Left ventricle myocardium inferior (tissue), 1 donor: Measurements from ENCODE around the gene KRTAP1-3. TPM values are rescaled to one million over a fixed set of nuclear protein-coding genes. Genes with fewer than 3 reads are reported as not detected.

ENCODE experiments used
- DNase-seq: peaks from one replicate; pipeline ENCODE4 v3.0.0-alpha.2; 2020
- H3K27ac ChIP-seq: fragments of 200-600 bp; replicated peaks from 2 replicates; pipeline ENCODE4 v1.8.0; 2021
- H3K27me3 ChIP-seq: fragments of 200-600 bp; 2 replicates; pipeline ENCODE4 v1.8.0; 2021; ENCODE audit warnings: low read depth
- H3K36me3 ChIP-seq: fragments of 200-600 bp; 2 replicates; pipeline ENCODE4 v1.8.0; 2021
- H3K4me1 ChIP-seq: fragments of 200-600 bp; 2 replicates; pipeline ENCODE4 v1.8.0; 2021
- H3K4me3 ChIP-seq: fragments of 200-600 bp; 2 replicates; pipeline ENCODE4 v1.8.0; 2021; ENCODE audit warnings: mild to moderate bottlenecking, moderate library complexity
- H3K9me3 ChIP-seq: fragments of 200-600 bp; replicated peaks from 2 replicates; pipeline ENCODE4 v1.8.0; 2021
- intact Hi-C: fragments of 100-400 bp; cut with micrococcal nuclease; formaldehyde crosslinking; loops from one replicate; pipeline ENCODE4 v1.11.0; 2022
- total RNA-seq: library from RNA; stranded (reverse); fragmentation: NEBNext Ultra II Directional; extraction: Animal tissue kit (Norgen Biotek cat#: 25700); gene quantifications from one replicate; pipeline ENCODE4 v1.2.1, GENCODE V29; 2021
- TF ChIP-seq, protein P1 (sequence below): fragments of 200-600 bp; IDR thresholded peaks from 2 replicates; pipeline ENCODE4 v1.8.0; 2021; ENCODE audit warnings: antibody characterized with exemption, mild to moderate bottlenecking, borderline replicate concordance
- donor health status: DM: no; HTN: yes; CAD: no; lungs with severe emphysema.

The KRTAP1-3 gene
- total RNA-seq, 1 donor from 2014 or later, result not detected

DNA sequence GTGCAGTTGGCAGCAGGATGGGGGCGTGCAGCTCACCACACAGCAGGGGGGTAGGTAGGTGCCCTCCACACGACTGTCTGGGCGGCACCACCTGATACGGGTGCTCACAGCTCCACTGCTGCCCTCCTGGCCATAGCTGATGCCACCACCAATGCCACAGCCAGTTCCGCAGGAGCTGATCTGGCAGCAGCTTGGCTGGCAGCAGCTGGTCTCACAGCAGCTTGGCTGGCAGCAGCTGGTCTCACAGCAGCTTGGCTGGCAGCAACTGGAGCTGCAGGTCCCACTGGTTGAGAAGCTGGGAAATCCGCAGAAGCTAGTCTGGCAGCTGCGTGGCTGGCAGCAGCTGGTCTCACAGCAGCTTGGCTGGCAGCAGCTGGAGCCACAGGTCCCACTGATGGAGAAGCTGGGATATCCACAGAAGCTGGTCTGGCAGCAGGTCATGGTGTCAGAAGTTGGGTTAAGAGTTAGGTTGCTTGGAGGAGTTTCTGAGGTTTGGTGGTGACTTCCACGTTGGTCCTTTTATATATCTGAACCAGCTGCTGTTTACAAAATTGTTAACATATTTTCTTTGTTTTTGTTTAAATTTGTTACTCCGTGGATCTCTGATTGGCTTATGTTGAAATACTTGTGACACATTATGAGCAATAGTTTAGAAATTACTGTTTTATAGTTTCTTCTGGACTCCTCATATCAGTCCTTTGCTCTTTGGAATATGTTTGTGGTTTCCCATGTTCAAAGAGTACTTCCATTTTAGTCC lies 7.8 kb downstream of the KRTAP1-3 start, which contains the start of gene KRTAP1-5:
Gene KRTAP1-5 (minus strand): TSS at position 494 of the 757 bp plus-strand sequence. CDS start 53 bp downstream, at position 441.
- Histone ChIP-seq H3K36me3 (no peaks in the 10 kb centered on the region), H3K27ac (no peak within 1 kb of the TSS), H3K27me3 (peaks cover 63% of the 10 kb centered on the region), H3K4me1 (no peaks in the 10 kb centered on the region), H3K4me3 (no peak within 1 kb of the TSS), H3K9me3 (no peaks in the 10 kb centered on the region)
- TF ChIP-seq, protein P1, sequence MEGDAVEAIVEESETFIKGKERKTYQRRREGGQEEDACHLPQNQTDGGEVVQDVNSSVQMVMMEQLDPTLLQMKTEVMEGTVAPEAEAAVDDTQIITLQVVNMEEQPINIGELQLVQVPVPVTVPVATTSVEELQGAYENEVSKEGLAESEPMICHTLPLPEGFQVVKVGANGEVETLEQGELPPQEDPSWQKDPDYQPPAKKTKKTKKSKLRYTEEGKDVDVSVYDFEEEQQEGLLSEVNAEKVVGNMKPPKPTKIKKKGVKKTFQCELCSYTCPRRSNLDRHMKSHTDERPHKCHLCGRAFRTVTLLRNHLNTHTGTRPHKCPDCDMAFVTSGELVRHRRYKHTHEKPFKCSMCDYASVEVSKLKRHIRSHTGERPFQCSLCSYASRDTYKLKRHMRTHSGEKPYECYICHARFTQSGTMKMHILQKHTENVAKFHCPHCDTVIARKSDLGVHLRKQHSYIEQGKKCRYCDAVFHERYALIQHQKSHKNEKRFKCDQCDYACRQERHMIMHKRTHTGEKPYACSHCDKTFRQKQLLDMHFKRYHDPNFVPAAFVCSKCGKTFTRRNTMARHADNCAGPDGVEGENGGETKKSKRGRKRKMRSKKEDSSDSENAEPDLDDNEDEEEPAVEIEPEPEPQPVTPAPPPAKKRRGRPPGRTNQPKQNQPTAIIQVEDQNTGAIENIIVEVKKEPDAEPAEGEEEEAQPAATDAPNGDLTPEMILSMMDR, result no peak
- intact Hi-C loops, result no loop called here
- no peak for DNase-seq

DNA sequence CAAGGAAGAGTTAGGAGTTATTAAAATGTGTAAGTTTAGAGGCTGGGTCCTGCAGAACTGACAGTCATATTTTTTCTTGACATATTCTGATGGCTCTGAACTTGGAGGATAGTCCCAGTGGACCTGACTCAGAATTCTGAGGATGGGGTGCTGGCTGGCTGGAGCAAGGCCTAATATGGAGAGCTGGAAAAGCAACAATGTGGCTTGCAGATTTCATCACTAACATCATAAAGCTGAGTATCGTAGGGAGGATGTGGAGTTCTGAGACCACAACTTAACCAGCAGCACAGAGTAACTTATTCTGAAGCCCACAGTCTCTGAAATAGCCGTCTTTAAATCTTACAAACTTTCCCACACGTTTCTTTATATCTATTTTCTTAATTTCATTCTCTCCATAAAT lies 10.0 kb downstream of the KRTAP1-3 start:
- intact Hi-C loops, result no loop called here
- no peak for DNase-seq
- Histone ChIP-seq H3K4me1 (no peaks in the 10 kb centered on the region), H3K27ac (no peak overlapping the region), H3K27me3 (peaks cover 44% of the 10 kb centered on the region), H3K36me3 (no peaks in the 10 kb centered on the region), H3K4me3 (no peak overlapping the region), H3K9me3 (no peaks in the 10 kb centered on the region)
- TF ChIP-seq, protein P1, result no peak

DNA sequence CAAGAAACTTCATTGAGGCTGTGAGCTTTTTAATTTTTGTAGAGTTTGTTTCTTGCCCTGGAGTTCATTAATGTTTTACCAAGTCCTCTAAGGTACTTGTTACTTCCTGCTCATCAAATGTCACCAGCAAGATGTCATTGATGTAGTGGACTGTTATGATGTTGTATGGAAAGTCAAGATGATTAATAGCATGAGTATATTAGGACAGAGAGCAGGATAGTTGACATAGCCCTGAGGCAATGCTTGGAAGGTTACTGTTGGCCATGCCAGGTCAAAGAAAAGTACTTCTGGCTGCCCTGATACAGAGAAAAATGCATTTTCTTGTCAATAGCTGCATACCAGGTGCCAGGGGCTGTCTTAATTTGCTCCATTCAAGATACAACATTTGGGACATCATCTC lies 14.3 kb downstream of the KRTAP1-3 start:
- DNase-seq, result no peak
- Histone ChIP-seq H3K9me3 (no peaks in the 10 kb centered on the region), H3K27ac (no peak overlapping the region), H3K36me3 (no peaks in the 10 kb centered on the region), H3K27me3 (peaks cover 5% of the 10 kb centered on the region), H3K4me3 (no peak overlapping the region), H3K4me1 (no peaks in the 10 kb centered on the region)
- TF ChIP-seq, protein P1, result no peak
- intact Hi-C loops, result no loop called here

DNA sequence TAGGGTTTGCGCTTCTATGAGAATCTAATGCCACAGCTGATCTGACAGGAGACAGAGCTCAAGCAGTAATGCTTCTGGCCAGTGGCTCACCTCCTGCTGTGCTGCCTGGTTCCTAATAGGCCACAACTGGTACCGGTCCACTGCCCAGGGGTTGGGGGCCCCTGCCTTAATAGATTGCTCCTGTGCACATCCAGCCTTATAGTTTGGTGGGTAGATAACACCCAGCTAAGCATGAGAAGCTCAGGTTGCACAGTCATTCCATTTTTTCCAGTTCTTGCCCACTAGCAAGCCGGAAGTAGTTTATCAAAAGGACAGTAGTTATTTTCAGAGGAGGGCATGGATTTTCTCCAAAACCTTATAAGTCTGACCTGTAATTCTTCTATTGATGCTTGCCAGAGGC lies 15.3 kb downstream of the KRTAP1-3 start:
- no peak overlapping the region for H3K27ac ChIP-seq
- no peaks in the 10 kb centered on the region for H3K4me1 ChIP-seq
- DNase-seq, result no peak
- TF ChIP-seq, protein P1, result no peak
- H3K27me3 ChIP-seq, result no peaks in the 10 kb centered on the region
- H3K36me3 ChIP-seq, result no peaks in the 10 kb centered on the region
- no peaks in the 10 kb centered on the region for H3K9me3 ChIP-seq
- H3K4me3 ChIP-seq, result no peak overlapping the region
- intact Hi-C loops, result no loop called here

DNA sequence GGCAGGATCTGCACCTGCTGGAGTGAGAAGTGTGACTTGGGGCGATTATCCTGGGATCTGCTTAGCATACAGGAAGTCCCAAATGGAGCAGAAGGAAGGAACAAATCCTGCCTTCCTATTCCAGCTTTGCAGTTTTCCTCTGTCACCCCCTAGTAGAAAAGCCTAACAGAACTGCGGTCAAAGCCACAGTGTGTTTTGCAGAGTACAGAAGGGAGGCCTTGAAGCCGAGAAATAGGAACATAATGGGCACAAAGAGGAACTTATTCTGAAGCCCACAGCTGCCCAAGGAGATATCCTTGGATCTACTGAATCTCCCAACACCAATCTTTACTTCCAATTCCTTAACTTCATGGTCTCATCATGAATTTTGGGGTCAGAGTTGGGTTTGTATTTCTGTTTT lies 16.1 kb downstream of the KRTAP1-3 start:
- Histone ChIP-seq H3K9me3 (no peaks in the 10 kb centered on the region), H3K27me3 (no peaks in the 10 kb centered on the region), H3K4me1 (peaks cover 7% of the 10 kb centered on the region), H3K27ac (no peak overlapping the region), H3K36me3 (no peaks in the 10 kb centered on the region), H3K4me3 (no peak overlapping the region)
- no peak for DNase-seq
- intact Hi-C loops, result no loop called here
- TF ChIP-seq, protein P1, result no peak
